K562 (cell line): ENCODE measurements around the gene NEK1. TPM values are rescaled to one million over a fixed set of nuclear protein-coding genes. Genes with fewer than 3 reads are reported as not detected.

Experiments
- ATF7 ChIP-seq: fragments of 450-650 bp; IDR thresholded peaks from 2 replicates; pipeline ENCODE4 v1.7.1; 2014; ENCODE audit warnings: mild to moderate bottlenecking, moderate library complexity
- BHLHE40 ChIP-seq: IDR thresholded peaks from 2 replicates; pipeline ENCODE4 v1.6.1; 2011; ENCODE audit warnings: low read length, improper control_type of control experiment
- DACH1 ChIP-seq: fragments of 450-650 bp; IDR thresholded peaks from 2 replicates; pipeline ENCODE4 v1.6.1; 2018; ENCODE audit not compliant: partially characterized antibody
- HNRNPLL ChIP-seq: fragments of 200-400 bp; formaldehyde crosslinking; IDR thresholded peaks from 2 replicates; pipeline ENCODE4 v1.6.1; 2017; ENCODE audit warnings: low read length, low read depth, mild to moderate bottlenecking; ENCODE audit not compliant: poor library complexity, severe bottlenecking
- IFI16 ChIP-seq: fragments of 250-450 bp; sonication (Bioruptor Pico); IDR thresholded peaks from 2 replicates; pipeline ENCODE4 v2.1.2; 2022; ENCODE audit warnings: mild to moderate bottlenecking, inconsistent platforms
- ILK ChIP-seq: fragments of 450-650 bp; IDR thresholded peaks from 2 replicates; pipeline ENCODE4 v1.6.1; 2016; ENCODE audit warnings: missing genetic modification characterization, low read depth, mild to moderate bottlenecking, missing compliant biosample characterization, moderate library complexity, borderline replicate concordance
- LARP7 ChIP-seq: fragments of 450-650 bp; IDR thresholded peaks from 2 replicates; pipeline ENCODE4 v1.6.1; 2016
- MEIS2 ChIP-seq: fragments of 450-650 bp; IDR thresholded peaks from 2 replicates; pipeline ENCODE4 v1.6.1; 2014; ENCODE audit warnings: mild to moderate bottlenecking; ENCODE audit not compliant: partially characterized antibody
- MTF1 ChIP-seq: fragments of 250-450 bp; sonication (Bioruptor Pico); IDR thresholded peaks from 2 replicates; pipeline ENCODE4 v1.9.0; 2021; ENCODE audit warnings: moderate library complexity, mild to moderate bottlenecking, inconsistent platforms, borderline replicate concordance
- NCOA2 ChIP-seq, 2 experiments: fragments of 450-650 bp; IDR thresholded peaks; 2 replicates each; pipeline ENCODE4 v1.6.1; 2018; ENCODE audit warnings: mild to moderate bottlenecking in 2 of 2, moderate library complexity in 1 of 2; ENCODE audit not compliant: partially characterized antibody in 2 of 2
- POLR3A ChIP-seq: IDR thresholded peaks from 2 replicates; pipeline ENCODE4 v1.6.1; 2011; ENCODE audit warnings: borderline replicate concordance, mild to moderate bottlenecking, moderate library complexity; ENCODE audit not compliant: insufficient read length, insufficient read depth; ENCODE audit errors: extremely low read depth
- RREB1 ChIP-seq: fragments of 250-450 bp; sonication (Bioruptor Pico); IDR thresholded peaks from 2 replicates; pipeline ENCODE4 v1.4.0; 2020
- ZBTB7A ChIP-seq: IDR thresholded peaks from 2 replicates; pipeline ENCODE4 v1.6.1; 2011; ENCODE audit warnings: low read depth, mild to moderate bottlenecking, low read length, moderate library complexity, borderline replicate concordance; ENCODE audit not compliant: control insufficient read depth
- ZFP91 ChIP-seq: sonication (generic); formaldehyde crosslinking; IDR thresholded peaks from 2 replicates; pipeline ENCODE4 v1.8.0; 2022; ENCODE audit warnings: mild to moderate bottlenecking, missing genetic modification reagents
- ZNF212 ChIP-seq: fragments of 450-650 bp; formaldehyde crosslinking; IDR thresholded peaks from 2 replicates; pipeline ENCODE4 v1.4.0; 2020; ENCODE audit warnings: mild to moderate bottlenecking
- ZNF311 ChIP-seq: fragments of 250-450 bp; sonication (Bioruptor Pico); IDR thresholded peaks from 2 replicates; pipeline ENCODE4 v1.4.0; 2020; ENCODE audit warnings: mild to moderate bottlenecking, moderate library complexity
- ZSCAN32 ChIP-seq: fragments of 450-650 bp; formaldehyde crosslinking; IDR thresholded peaks from 2 replicates; pipeline ENCODE4 v1.4.0; 2020; ENCODE audit warnings: mild to moderate bottlenecking, moderate library complexity
- polyA plus RNA-seq, 8 experiments: library from polyadenylated mRNA; depleted of rRNA in 4 of 8; stranded (reverse) in 5 of 8; unstranded in 3 of 8; fragments of >200 nt; fragmentation: Nextera tagmentation in 2 of 8; fragmentation: Illumina TruSeq in 1 of 8; extraction: Ambion mirVana in 2 of 8; extraction: Trizol in 1 of 8; gene quantifications; 2 replicates each; pipeline versions ENCODE4 v1.2.1 to v1.2.3, GENCODE V29; 2011 to 2014; ENCODE audit warnings: inconsistent platforms in 1 of 8, missing spikeins in 1 of 8
- total RNA-seq, 7 experiments: library from RNA; depleted of rRNA in 6 of 7; stranded (reverse); fragments of >200 nt in 6 of 7; fragmentation: Illumina TruSeq in 2 of 7; extraction: Trizol in 2 of 7; gene quantifications; 2 replicates each; pipeline versions ENCODE4 v1.2.1 to v1.2.3, GENCODE V29; 2011 to 2021; ENCODE audit warnings: low replicate concordance in 1 of 7
- TF ChIP-seq, protein P1 (sequence below): fragments of 450-650 bp; formaldehyde crosslinking; IDR thresholded peaks from 2 replicates; pipeline ENCODE4 v1.4.0; 2022; ENCODE audit warnings: missing genetic modification characterization

Gene NEK1
- total and polyA plus RNA-seq, 9 of the 15 experiments (the other 6 are each of a cell fraction or from before 2014, with no cell fraction given) = 6.2 to 15.7 (median 10.3) TPM

- TF ChIP-seq MTF1 (CRISPR knock-in tag) = no peak
- no peak for TF ChIP-seq RREB1 (CRISPR knock-in tag)
- TF ChIP-seq ZSCAN32 (CRISPR knock-in tag) = no peak
- no peak for TF ChIP-seq IFI16 (CRISPR knock-in tag)
- TF ChIP-seq BHLHE40 = peak; percentile 86
- peak; percentile 94 for TF ChIP-seq DACH1
- no peak for TF ChIP-seq ZNF212
- TF ChIP-seq ILK (tag) = no peak
- no peak for TF ChIP-seq LARP7
- TF ChIP-seq, protein P1, sequence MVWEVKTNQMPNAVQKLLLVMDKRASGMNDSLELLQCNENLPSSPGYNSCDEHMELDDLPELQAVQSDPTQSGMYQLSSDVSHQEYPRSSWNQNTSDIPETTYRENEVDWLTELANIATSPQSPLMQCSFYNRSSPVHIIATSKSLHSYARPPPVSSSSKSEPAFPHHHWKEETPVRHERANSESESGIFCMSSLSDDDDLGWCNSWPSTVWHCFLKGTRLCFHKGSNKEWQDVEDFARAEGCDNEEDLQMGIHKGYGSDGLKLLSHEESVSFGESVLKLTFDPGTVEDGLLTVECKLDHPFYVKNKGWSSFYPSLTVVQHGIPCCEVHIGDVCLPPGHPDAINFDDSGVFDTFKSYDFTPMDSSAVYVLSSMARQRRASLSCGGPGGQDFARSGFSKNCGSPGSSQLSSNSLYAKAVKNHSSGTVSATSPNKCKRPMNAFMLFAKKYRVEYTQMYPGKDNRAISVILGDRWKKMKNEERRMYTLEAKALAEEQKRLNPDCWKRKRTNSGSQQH = 0 out of 2 replicates have a peak, but pooled peaks have one; percentile 52
- TF ChIP-seq ATF7 = peak; percentile 99
- TF ChIP-seq ZBTB7A = peak; percentile 67; the same call in 1 of the 2 replicates
- 0 out of 2 replicates have a peak, but pooled peaks have one; percentile 62 for TF ChIP-seq ZFP91 (CRISPR knock-in tag)
- TF ChIP-seq MEIS2 = peak; percentile 98
- peak; percentile 76 for TF ChIP-seq HNRNPLL
- no peak for TF ChIP-seq ZNF311 (CRISPR knock-in tag)
- no peak for TF ChIP-seq NCOA2 (IDR thresholded peaks at IDR 0.05; ENCODE audit: partially characterized antibody in 2 of 2)
- TF ChIP-seq POLR3A = no peak
Observed at GRCh38 chr4:169619958-169620879, 7.8 kb upstream of the NEK1 start, which contains the start of gene CLCN3 (continued).
